C1 segment of cervical spinal cord (tissue), 14 donors: ENCODE measurements around the gene ZNF48.
"Not testable (repeated sequence)": the region's sequence is repeated elsewhere in the genome, so short reads cannot be mapped to it uniquely, and the experiment has no call there.

ENCODE experiments used
- DNase-seq, 14 donors: peaks; one replicate each; lab custom pipeline; 2025; lab: John Stamatoyannopoulos, UW

ZNF48 gene

DNA sequence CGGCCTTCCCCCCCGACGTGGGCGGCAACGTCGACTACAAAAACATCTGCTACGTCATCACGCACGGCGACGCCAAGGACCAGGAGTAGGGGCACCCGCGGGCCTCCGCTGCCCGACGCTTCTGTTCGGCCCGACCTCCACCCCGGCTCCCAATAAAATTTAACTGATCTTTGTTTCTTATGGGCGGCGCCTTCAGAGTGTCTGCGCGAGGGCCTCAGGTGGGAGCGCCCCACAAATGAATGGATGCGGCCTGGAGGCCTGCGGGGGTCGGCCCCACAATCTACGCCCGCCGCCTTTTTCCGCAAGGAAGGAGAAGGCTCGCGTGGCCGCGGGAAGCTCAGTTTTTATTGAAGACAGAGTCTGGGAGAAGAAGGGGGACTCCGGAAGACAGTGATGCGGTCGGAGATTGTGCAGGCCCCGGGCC, 17.4 kb upstream of the ZNF48 start:
- DNase-seq = peak in 9 of 14 donors; percentile 75 to 92 (median 87)

DNA sequence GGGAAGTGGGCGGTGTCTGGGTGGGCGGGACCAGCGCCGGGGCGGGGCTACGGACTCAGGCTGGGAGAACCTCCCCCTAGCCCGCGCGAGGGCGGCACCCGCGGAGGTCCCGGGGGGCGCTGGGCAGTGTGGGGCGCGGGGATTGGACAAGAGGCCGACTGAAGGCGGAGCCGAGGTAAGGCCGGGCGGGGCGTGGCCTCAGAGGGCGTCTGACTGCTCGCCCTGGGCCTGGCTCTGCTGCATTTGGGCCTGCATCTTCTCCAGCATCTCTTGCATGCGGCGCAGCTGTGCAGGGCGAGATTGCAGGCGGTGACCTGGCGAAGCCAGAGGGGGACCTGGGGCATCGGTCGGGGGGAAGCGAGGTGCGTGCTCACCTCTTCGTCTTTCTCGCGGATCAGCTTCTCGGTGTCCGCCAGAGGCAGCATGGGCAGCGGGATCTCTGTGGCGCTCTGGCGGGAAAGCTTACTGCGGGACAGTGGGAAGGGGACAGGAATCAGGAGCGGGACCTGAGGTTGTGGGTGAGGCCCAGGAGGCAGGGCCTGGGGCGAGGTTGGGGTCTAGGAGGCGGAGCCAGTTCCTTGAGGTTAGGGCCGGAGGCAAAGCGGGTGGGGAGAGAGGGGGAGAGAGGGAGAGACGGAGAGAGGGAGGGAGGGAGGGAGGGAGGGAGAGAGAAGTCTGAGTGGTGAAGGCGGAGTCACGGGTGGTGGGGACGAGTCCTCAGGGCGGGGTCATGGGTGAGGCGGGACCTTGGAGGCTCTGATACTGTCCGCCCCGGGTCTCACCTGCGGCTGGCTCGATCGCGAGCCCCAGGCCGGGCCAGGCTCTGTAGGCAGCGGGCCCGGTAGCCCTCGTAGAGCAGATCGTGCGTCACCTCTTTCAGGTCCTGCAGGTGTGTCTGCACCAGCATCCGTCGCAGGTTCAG, 16.7 kb upstream of the ZNF48 start:
- peak; percentile 62 to 99 (median 97) for DNase-seq

DNA sequence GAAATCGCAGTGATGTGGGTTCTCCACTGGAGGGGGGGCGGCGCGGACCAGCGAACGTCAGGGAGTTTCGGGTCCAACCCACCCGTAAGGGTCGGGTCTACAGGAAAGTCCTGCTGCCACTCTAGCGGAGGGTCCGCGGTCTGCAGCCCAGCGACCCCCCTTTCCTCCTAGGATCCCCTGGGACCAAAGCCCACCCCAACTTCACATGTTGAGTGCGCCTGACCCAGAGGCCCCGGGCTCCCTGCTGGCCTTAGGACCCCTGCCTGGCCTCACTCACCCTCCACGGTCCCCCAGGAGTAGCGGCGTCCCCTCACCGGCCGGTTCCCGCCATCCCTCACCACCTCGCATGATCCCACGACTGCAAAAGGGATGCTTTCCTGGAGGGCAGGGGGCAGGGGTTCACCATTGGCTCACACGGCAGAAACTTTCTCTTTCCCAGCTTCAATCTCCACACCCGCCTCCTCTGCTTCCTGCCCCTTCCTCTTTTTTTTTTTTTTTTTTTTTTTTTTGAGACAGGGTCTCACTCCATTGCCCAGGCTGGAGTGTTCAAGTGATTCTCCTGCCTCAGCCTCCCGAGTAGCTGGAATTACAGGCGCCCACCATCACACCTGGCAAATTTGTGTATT, 15.9 kb upstream of the ZNF48 start:
- no peak for DNase-seq

DNA sequence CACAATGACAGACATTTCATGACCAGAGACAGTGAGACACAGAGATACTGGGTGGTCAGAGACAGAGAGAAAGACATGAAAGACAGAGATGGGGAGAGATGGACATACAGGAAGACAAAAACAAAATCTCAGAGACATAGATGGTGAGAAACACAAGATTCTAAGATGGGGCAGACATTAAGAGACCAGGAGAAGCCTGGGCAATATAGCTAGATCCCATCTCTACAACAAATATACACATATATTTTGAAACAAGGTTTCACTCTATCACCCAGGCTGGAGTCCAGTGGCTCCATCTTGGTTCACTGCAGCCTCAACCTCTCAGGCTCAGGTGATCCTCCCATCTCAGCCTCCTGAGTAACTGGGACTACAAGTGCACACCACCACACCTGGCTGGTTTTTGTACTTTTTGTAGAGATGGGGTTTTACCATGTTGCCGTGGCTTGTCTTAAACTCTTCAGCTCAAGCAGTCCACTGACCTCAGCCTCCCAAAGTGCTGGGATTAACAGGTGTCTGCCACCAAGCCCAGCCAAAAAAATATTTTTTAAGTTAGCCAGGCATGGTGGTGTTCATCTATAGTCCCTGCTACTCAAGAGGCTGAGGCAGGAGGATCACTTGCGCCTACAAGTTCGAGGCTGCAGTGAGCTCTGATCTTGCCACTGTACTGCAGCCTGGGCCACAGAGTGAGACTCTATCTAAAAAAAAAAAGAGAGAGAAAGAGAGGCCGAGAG, 15.0 kb upstream of the ZNF48 start:
- no peak for DNase-seq

DNA sequence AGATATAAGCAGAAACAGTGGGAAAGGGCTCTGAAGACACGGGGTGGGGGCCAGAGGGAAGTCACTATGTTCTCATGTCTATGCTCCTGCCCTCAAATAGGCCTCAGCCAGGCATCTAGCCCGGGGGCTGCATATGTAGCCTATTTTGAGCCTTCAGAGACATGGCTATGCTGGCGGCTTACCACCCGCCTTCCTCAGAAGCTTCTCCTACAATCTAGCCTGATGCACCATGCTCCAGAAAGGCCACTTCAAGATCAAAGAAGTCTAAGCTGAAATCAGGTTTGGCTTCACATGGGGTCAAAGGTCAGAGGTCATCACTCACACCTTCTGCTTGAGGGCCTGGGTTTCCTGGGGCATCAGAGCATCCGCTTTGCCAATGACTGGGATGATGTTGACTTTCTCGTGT, 14.4 kb upstream of the ZNF48 start:
- DNase-seq = no peak

DNA sequence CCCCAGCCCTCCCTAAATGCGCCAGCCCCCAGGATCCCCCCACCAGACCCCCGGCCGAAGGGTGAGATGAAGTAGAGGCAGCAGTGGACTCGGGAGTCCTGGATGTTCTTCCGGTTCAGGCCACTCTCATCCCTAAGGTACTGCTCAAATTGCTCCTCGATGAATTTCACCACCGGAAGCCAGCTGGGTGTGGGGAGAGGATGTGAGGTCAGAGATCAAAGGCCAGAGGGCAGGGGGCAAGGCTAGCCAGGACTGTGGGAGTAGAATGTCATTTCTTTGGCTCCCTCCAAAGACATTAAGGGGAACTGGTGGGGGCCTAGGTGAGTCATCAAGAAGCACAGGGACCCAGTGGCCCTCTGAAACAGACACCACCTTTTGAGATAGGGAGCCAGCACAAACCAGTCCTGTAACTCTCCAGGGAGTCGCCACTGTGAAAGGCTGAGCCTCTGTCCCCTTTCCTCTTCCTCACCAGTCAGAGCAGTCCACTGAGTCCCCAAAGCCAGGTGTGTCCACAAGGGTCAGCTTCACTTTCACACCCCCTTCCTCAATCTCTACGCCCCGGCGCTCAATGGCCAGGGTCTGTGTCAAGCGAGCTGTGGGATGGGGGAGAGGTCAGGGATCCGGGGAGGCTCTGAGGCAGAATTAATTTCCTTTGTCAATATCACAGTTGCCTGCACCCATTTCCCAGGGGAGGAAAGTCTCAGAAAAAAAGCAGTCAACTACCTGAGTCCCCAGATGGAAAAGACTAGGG, 13.8 kb upstream of the ZNF48 start:
- no peak for DNase-seq

DNA sequence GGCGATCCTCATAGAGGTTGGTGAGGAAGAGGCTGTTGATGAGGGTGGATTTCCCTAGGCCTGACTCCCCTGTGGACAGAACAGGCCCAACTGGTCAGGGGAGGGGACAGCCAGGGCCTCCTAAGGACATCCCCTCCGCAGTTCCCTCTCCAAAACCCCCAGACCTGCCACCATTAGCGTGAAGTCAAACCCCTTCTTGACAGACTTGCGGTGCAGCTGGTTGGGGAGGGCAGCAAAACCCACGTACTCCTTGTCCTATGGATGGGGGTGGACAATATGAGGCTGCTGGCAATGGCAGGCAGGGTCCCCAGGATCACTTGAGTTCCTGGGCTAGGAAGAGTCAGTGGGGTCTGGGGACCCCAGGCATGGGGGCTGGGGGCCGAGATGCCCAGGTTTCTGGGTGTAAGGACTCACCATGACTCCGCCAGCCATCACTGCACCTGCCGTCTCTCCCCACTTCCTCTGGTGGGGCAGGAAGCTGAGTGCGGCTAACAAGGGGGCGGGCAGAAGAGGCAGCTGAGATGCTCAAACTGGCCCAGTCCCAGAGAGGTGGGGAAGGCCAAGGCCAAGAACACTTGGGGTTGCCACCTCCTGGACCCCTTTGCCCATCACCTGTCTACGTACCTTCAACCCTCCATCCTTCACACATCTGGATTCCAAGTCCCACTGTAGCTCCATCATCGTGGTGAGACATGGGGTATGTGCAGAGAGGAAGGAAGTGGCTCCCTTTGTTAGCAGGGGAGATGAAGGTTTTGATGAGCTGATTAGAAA, 12.9 kb upstream of the ZNF48 start, which contains the start of gene SEPTIN1:
SEPTIN1 (minus strand) TSS at position 451 of the 771 bp plus-strand sequence; CDS start at position 432, 19 bp downstream.
- DNase-seq = no peak

DNA sequence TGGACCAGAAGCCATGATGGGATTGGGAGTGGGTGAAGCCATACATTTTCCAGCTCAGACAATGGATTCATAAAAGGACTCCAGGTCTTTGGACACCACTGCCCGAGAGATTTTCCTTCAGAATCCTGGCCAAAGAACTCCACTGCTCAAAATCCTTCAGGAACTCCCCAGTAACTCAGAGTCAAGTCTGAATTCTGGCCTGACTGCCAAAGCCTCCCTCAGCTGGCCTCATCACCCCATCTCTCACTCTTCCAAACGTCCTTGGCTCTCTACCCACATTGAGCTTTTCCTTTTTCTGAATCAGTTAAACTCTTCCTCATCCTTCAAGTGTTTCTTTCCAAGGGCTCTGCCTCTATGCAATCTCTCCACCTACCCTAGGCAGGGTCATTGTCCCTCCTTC, 11.7 kb upstream of the ZNF48 start:
- no peak for DNase-seq

DNA sequence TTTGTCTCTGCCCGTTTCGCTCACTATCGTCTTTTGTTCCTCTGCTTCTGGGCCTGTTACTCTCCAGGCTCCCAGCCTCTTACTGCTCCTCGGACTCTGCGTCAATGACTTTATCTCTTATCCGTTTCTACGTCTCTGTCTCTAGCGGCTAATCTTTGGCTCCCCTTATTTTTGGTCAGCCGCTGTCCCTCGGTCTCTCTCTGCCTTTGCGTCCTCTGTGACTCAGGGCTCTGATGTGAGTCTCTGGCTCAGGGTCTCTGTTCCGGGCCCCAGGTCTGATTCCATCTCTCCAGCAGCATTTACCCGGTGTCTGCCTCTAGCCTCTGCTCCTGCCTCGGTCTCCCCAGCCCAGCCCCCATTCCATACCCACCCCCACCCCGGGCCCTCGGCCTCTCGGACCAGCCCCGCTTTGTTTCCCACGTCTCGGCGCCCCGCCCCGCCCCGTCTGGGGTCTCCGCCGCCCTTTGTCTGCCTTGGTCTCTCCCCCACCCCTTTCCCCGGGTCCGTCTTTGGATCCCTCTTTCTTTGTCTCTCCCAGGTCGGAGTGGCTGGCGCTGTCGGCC, 547 bp upstream of the ZNF48 start:
- peak in 1 of 14 donors; percentile 52 for DNase-seq

DNA sequence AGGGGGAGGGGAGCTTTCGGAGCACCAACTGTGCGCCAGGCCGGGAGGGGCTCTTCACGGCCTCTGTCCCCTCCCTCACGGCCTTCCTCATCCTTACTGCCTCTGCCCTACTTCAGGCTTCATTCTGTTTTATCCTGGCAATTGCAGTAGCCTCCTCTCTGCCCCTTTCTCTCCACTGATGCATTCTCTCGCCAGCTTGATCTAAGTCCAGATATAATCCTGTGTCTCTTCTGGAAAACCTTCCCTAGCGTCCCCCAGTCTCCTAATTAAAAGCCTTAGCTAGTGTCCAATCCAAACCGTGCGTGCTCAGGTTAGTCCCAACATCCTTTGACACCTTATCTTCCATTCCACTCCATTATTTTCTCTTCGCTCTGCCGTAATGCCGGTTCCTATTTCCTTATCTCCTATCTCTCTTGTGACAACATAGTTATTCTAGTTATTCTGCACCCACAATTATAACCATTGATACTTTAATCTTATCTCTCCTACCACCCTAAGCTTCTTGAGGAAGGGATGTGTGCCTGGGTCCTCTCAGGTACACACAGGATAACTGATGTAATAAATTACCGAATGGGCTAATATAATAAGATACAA, 869 bp downstream of the ZNF48 start:
- no peak for DNase-seq

DNA sequence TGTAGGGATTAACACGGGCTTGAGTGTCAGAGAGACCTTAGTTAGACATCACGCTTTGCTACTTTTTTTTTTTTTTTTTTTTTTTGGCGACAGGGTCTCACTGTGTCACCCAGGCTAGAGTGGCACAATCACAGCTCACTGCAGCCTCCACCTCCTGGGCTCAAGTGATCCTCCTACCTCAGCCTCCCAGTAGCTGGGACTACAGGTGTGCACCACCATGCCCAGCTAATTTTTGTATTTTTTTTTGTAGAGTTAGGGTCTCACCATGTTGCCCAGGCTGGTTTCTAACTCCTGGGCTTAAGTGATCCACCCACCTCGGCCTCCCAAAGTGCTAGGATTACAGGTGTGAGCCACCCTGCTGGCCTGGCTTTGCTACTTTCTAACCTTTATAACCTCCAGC, 1.4 kb downstream of the ZNF48 start:
- DNase-seq = not testable (repeated sequence)

DNA sequence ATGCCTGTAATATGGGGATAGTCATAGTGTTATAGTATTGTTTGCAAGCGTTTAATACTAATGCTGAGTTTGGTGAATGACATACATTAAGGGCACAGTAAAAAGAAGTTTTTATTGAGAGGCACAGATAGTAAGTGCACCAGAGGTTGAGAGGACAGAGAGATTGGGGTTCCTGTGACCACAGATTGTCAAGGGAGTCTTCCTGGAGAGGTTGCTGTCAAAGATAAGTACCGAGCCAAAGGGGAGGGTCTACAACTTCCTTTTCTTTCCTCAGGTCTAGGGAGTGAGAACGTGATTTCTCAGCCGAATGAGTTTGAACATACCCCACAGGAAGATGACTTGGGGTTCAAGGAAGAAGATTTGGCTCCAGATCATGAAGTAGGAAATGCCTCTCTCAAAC, 1.8 kb downstream of the ZNF48 start:
- no peak for DNase-seq

DNA sequence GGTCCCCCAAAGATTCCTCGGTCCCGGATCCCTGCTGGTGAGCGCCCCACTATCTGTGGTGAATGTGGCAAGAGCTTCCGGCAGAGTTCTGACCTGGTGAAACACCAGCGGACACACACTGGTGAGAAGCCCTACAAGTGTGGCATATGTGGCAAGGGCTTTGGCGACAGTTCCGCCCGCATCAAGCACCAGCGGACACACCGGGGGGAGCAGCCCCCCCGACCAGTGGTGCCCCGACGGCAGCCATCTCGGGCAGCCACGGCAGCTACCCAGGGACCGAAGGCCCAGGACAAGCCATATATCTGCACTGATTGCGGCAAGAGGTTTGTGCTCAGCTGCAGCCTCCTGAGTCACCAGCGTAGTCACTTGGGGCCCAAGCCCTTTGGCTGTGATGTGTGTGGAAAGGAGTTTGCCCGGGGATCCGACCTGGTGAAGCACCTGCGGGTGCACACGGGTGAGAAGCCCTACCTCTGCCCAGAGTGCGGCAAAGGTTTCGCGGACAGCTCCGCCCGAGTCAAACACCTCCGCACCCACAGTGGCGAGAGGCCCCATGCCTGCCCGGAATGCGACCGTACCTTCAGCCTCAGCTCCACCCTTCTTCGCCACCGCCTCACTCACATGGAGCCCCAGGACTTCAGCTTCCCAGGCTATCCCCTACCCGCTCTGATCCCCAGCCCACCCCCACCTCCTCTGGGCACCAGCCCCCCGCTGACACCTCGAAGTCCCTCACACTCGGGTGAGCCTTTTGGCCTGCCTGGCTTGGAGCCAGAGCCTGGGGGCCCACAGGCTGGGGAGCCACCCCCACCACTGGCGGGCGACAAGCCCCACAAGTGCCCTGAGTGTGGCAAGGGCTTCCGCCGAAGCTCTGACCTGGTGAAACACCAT, 2.8 kb downstream of the ZNF48 start:
- DNase-seq = no peak

DNA sequence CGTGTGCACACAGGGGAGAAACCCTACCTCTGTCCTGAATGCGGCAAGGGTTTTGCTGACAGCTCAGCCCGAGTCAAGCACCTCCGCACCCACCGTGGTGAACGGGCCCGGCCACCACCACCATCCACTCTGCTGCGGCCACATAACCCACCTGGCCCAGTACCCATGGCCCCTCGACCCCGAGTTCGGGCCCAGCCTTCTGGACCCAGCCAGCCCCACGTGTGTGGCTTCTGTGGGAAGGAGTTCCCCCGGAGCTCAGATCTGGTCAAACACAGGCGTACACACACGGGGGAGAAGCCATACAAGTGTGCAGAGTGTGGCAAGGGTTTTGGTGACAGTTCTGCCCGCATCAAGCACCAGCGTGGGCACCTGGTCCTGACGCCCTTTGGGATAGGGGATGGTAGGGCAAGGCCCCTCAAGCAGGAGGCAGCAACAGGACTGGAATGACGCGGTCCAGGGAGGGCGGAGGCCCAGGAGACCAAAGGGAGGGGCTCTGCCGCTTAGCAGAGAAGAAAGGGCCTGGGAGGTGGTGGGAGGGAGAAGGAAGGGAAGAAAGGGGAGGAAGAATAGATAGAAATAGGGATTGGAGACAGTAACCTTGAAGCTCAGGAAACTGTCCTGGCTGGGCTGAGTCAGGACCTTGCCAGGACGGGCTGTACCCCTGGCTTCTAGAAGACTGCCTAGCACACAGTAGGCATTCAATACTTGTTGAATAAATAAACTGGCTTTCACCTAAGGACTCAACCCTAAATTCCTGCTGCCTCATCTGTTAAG, 3.6 kb downstream of the ZNF48 start:
- DNase-seq = no peak

DNA sequence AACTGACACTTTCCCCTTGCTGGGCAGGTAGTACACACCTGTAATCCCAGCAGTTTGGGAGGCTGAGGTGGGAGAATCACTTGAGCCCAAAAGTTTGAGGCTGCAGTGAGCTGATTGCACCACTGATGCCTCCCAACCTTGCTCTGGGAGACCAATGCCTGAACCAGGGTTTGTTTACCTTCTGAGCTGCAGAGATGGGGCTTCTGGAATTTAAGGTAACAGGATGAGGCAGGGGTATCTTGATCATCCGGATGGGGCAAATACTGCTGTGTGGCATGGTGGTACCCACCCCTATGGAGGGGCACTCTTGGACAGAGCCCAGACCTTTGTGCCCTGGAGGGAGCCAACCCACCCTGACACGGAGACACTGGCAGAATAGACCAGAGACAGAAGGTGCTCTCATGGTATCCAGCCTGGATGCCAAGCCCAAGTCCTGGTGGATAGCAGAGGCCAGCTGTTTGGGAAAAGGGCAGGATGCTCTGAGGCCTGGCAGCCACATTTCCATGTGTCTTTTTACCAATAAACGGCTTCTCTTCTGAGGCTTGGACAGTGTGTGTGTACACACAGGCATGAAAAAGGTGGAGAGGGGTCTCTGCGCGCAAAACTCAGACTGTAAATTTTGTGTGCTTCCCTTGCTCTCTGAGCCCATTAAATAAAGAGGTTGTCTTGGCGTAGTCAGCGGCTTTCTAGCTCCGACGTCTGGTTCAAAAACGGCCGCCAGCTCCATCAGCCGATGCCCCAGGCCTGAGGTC, 4.4 kb downstream of the ZNF48 start:
- no peak for DNase-seq

DNA sequence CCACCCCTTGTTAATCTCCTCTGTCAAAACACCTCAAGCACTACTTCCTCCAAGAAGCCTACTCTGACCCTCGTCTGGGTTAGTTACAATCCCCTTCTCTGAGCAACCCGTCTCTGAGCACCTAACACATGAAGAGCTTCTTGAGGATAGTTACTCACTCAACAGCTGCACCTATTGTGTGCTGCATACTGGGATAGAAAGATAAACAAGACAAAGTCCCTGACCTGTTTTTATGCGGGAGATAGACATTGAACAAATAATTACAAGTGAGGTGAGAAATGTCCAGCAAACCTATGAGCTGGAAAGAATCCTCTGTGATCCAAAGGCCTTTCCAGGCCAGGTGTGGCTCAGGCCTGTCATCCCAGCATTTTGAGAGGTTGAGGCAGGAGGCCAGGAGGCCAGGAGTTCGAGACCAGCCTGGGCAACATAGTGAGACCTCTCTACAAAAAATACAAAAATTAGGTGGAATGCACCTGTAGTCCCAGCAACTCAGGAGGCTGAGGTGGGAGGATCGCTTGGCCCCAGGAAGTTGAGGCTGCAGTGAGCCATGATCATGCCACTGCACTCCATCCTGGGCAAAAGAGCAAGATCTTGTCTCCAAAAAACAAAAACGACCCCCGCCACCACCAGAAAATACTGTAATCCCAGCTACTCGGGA, 6.7 kb downstream of the ZNF48 start:
- no peak for DNase-seq

DNA sequence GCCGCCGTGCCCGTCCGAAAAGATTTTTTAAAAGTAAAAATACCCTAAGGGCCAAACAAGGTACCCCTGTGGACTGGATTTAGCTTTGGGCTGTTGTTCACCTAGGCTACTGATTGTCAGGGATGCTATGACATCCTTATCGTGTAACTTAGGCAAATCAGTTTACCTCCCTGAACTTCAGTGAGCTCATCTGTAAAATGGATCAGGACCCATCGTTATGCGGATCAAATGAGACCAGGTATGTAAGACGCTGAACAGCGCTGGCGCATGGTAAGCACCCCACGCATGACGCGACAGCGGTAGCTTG, 11.5 kb downstream of the ZNF48 start:
- DNase-seq = no peak
